ENCODE results near the gene CERKL.
A peak's percentile ranks its signal among the peaks of the same experiment; 100 is the strongest.

CERKL gene

GRCh38 chr2:181677912-181678586, 21.1 kb upstream of the CERKL start:
- peak; percentile 50 for DNase-seq (ENCODE audit: extremely low read depth, low read depth)
- TF ChIP-seq CTCF (IDR thresholded peaks at IDR 0.05; ENCODE audit: low read depth, low read length, missing control alignments), result no peak
- no peak overlapping the region for H3K4me3 ChIP-seq (replicated peaks; ENCODE audit: low read depth, low read length)

- TF ChIP-seq CTCF (IDR thresholded peaks at IDR 0.05; ENCODE audit: low read depth, low read length, missing control alignments), result no peak
- H3K4me3 ChIP-seq (replicated peaks; ENCODE audit: low read depth, low read length), result no peak overlapping the region
- DNase-seq (ENCODE audit: extremely low read depth, low read depth), result no peak
Measured at GRCh38 chr2:181675254-181675653, 18.3 kb upstream of the CERKL start.

- H3K4me3 ChIP-seq (replicated peaks; ENCODE audit: low read depth, low read length), result no peak overlapping the region
- no peak for DNase-seq (ENCODE audit: extremely low read depth, low read depth)
- TF ChIP-seq CTCF (IDR thresholded peaks at IDR 0.05; ENCODE audit: low read depth, low read length, missing control alignments), result no peak
Measured at GRCh38 chr2:181674461-181674860, 17.6 kb upstream of the CERKL start.

GRCh38 chr2:181673173-181673572, 16.3 kb upstream of the CERKL start:
- H3K4me3 ChIP-seq (replicated peaks; ENCODE audit: low read depth, low read length), result no peak overlapping the region
- TF ChIP-seq CTCF (IDR thresholded peaks at IDR 0.05; ENCODE audit: low read depth, low read length, missing control alignments), result no peak
- DNase-seq (ENCODE audit: extremely low read depth, low read depth), result no peak

- H3K4me3 ChIP-seq (replicated peaks; ENCODE audit: low read depth, low read length), result no peak overlapping the region
- no peak for TF ChIP-seq CTCF (IDR thresholded peaks at IDR 0.05; ENCODE audit: low read depth, low read length, missing control alignments)
- no peak for DNase-seq (ENCODE audit: extremely low read depth, low read depth)
Measured at GRCh38 chr2:181672255-181673008, 15.5 kb upstream of the CERKL start.

GRCh38 chr2:181670632-181671031, 13.7 kb upstream of the CERKL start:
- H3K4me3 ChIP-seq (replicated peaks; ENCODE audit: low read depth, low read length), result no peak overlapping the region
- DNase-seq (ENCODE audit: extremely low read depth, low read depth), result no peak
- TF ChIP-seq CTCF (IDR thresholded peaks at IDR 0.05; ENCODE audit: low read depth, low read length, missing control alignments), result no peak
